ENCODE results near the gene GPR78.

GPR78 gene

GRCh38 chr4:8595237-8596087, 15.3 kb downstream of the GPR78 start:
- TF ChIP-seq, protein P1, sequence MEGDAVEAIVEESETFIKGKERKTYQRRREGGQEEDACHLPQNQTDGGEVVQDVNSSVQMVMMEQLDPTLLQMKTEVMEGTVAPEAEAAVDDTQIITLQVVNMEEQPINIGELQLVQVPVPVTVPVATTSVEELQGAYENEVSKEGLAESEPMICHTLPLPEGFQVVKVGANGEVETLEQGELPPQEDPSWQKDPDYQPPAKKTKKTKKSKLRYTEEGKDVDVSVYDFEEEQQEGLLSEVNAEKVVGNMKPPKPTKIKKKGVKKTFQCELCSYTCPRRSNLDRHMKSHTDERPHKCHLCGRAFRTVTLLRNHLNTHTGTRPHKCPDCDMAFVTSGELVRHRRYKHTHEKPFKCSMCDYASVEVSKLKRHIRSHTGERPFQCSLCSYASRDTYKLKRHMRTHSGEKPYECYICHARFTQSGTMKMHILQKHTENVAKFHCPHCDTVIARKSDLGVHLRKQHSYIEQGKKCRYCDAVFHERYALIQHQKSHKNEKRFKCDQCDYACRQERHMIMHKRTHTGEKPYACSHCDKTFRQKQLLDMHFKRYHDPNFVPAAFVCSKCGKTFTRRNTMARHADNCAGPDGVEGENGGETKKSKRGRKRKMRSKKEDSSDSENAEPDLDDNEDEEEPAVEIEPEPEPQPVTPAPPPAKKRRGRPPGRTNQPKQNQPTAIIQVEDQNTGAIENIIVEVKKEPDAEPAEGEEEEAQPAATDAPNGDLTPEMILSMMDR (conservative IDR thresholded peaks at IDR 0.05; ENCODE audit: low read depth, low read length): no peak
- no peak overlapping the region for H3K4me3 ChIP-seq (ENCODE audit: low read length)
- no peak for DNase-seq (ENCODE audit: low read depth)

GRCh38 chr4:8596891-8597290, 16.7 kb downstream of the GPR78 start:
- no peak for DNase-seq (ENCODE audit: low read depth)
- TF ChIP-seq, protein P1 (conservative IDR thresholded peaks at IDR 0.05; ENCODE audit: low read depth, low read length): no peak
- no peak overlapping the region for H3K4me3 ChIP-seq (ENCODE audit: low read length)

DNA sequence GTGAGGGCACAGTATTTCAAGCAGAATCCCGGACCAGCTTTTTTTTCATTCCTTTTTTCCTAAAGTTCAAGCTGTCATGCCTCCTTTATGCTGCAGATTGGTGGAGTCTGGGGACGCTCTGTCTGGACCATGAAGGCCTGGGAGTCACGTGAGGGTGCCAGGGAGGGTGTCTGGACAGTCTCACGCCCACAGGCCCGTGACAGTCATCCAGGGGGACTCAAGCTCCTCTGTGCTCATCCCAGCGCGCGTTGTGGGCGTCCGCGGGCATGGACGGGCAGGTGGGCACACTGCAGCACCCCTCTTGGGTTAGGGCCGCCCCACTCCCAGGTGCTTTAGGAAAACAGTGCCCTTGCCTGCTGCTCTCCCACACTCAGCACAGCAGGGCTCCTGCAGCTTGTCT, 17.1 kb downstream of the GPR78 start:
- TF ChIP-seq, protein P1 (conservative IDR thresholded peaks at IDR 0.05; ENCODE audit: low read depth, low read length): no peak
- H3K4me3 ChIP-seq (ENCODE audit: low read length): no peak overlapping the region
- no peak for DNase-seq (ENCODE audit: low read depth)

GRCh38 chr4:8597791-8598190, 17.6 kb downstream of the GPR78 start:
- no peak for DNase-seq (ENCODE audit: low read depth)
- TF ChIP-seq, protein P1 (conservative IDR thresholded peaks at IDR 0.05; ENCODE audit: low read depth, low read length): no peak
- no peak overlapping the region for H3K4me3 ChIP-seq (ENCODE audit: low read length)

GRCh38 chr4:8598391-8599090, 18.3 kb downstream of the GPR78 start:
- DNase-seq (ENCODE audit: low read depth): no peak
- H3K4me3 ChIP-seq (ENCODE audit: low read length): no peak overlapping the region
- TF ChIP-seq, protein P1 (conservative IDR thresholded peaks at IDR 0.05; ENCODE audit: low read depth, low read length): no peak

- no peak for DNase-seq (ENCODE audit: low read depth)
- no peak overlapping the region for H3K4me3 ChIP-seq (ENCODE audit: low read length)
- TF ChIP-seq, protein P1 (conservative IDR thresholded peaks at IDR 0.05; ENCODE audit: low read depth, low read length): no peak
Observed at GRCh38 chr4:8599091-8599460, 18.9 kb downstream of the GPR78 start.
